ENCODE measurements around the gene ATXN10.
A peak's percentile ranks its signal among the peaks of the same experiment; 100 is the strongest.

The ATXN10 gene

DNA sequence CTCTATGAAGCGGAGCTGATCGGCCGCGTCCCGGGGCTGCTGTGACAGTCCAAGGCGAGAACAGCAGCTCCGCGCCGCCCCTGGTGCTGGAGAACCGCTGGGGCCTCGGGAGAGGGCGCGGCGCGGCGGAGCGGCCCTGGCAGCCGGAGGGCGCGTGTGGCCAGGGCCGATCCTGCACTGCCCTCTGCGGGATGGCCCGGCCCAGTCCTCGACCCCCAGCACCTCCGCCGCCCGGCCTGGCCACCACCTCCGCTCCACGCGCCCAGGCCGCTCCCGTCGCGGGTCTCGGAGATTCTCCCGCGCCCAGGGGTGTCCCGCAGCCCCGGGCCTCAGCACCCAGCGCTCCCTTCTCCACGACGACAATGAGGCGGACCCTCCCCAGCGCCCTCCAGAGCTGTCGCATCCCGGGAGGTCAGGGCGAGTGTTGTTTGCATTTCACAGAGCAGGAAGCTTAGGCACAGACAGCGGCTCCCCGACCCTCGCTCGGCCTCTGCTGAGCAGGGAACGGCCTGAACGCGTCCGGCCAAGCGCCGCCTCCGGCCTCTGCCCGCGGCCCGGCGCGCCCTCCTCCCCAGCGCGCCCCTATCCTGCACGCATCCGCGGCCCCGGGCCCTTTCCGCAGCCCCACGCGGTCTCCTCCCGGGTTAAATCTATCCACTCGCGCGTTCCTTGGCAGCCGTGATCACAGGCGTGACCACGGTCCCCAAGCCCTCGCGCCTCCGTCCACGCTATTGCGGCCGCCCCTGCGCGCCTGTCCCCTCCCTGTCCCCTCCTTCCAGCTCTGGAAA is 195.7 kb downstream of the ATXN10 start:
- no peak for TF ChIP-seq CTCF (conservative IDR thresholded peaks at IDR 0.05; ENCODE audit: low read depth, low read length)
- peak overlapping the region; percentile 10 for H3K4me3 ChIP-seq (ENCODE audit: low read length)
- no peak for DNase-seq (ENCODE audit: low read depth)

GRCh38 chr22:45867906-45868555 is 196.4 kb downstream of the ATXN10 start:
- no peak for DNase-seq (ENCODE audit: low read depth)
- no peak overlapping the region for H3K4me3 ChIP-seq (ENCODE audit: low read length)
- no peak for TF ChIP-seq CTCF (conservative IDR thresholded peaks at IDR 0.05; ENCODE audit: low read depth, low read length)

- DNase-seq (ENCODE audit: low read depth), result no peak
- H3K4me3 ChIP-seq (ENCODE audit: low read length), result no peak overlapping the region
- TF ChIP-seq CTCF (conservative IDR thresholded peaks at IDR 0.05; ENCODE audit: low read depth, low read length), result no peak
Measured at GRCh38 chr22:45868571-45869339, 197.1 kb downstream of the ATXN10 start.

DNA sequence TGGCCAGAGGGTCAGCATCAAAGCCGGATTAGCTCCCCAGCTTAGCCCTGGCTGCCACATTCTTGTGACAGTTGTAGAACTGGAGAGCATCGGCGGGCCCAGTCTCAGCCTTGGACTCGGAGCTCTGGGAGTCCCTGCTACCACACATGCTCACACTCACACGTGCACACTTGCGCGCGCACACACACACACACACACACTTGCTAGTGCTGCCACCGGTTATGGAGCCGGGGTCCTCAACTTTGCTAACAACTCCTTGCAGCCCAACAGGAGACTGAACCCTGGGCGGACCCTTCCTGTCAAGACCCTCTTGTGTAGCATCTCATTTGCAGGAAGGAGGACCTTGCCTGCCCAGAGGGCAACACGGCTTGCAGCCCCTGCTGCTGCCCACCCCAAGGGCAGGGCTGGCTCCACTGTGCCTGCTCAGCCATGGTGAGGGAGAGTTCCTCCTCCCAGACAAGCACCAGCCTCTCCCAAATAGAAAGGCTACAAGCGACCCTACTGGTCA is 197.8 kb downstream of the ATXN10 start:
- DNase-seq (ENCODE audit: low read depth), result no peak
- no peak overlapping the region for H3K4me3 ChIP-seq (ENCODE audit: low read length)
- no peak for TF ChIP-seq CTCF (conservative IDR thresholded peaks at IDR 0.05; ENCODE audit: low read depth, low read length)

- no peak for TF ChIP-seq CTCF (conservative IDR thresholded peaks at IDR 0.05; ENCODE audit: low read depth, low read length)
- no peak for DNase-seq (ENCODE audit: low read depth)
- no peak overlapping the region for H3K4me3 ChIP-seq (ENCODE audit: low read length)
Measured at GRCh38 chr22:45870011-45870410, 198.4 kb downstream of the ATXN10 start.

DNA sequence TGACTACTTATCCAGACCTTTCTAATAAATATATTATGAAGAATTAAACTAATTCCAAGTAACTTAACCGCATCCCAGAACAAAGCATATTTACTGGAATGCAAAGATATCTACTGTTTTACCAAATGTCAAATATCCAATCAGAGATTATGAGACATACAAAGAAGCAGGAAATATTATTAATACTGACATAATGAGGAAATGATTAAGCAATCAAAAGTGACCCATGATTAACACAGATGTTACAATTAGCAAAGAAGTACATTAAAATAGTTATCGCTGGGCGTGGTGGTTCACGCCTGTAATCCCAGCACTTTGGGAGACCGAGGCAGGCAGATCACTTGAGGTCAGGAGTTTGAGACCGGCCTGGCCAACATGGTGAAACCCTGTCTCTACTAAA is 200.1 kb downstream of the ATXN10 start:
- H3K4me3 ChIP-seq (ENCODE audit: low read length), result no peak overlapping the region
- no peak for TF ChIP-seq CTCF (conservative IDR thresholded peaks at IDR 0.05; ENCODE audit: low read depth, low read length)
- no peak for DNase-seq (ENCODE audit: low read depth)
